H1 (cell line): ENCODE measurements around the gene STKLD1. TPM values are rescaled to one million over a fixed set of nuclear protein-coding genes. Genes with fewer than 3 reads are reported as not detected.

Experiments used
- CTCF ChIA-PET: fragments of 300-600 bp; sonication (Branson Sonifier 250); formaldehyde crosslinking; loops from one replicate; lab custom pipeline; 2021; ENCODE audit not compliant: partially characterized antibody; lab: Charles Lee
- POLR2A ChIA-PET: fragments of 300-600 bp; sonication (Branson Sonifier 250); formaldehyde crosslinking; loops from one replicate; lab custom pipeline; 2021; ENCODE audit warnings: inconsistent platforms; ENCODE audit not compliant: partially characterized antibody; lab: Charles Lee
- DNase-seq, 2 experiments: peaks; one replicate each; pipeline versions ENCODE4 v3.0.0 to v3.0.0-alpha.2; 2010 to 2022; ENCODE audit warnings: low spot score in 2 of 2, low read depth in 1 of 2, mixed read lengths in 1 of 2
- FAIRE-seq: peaks from 2 replicates; lab custom pipeline; 2011; peaks lifted over from hg19 to GRCh38; lab: Jason Lieb, UNC
- H2AFZ ChIP-seq: 2 replicates; pipeline ENCODE4 v1.8.1; 2012; ENCODE audit warnings: low read length, inconsistent platforms
- H2AK5ac ChIP-seq: 2 replicates; pipeline ENCODE4 v1.6.1; 2013; ENCODE audit warnings: low read depth, low read length
- H2BK120ac ChIP-seq: replicated peaks from 2 replicates; pipeline ENCODE3; 2013; ENCODE audit warnings: low read depth, low read length, inconsistent platforms
- H2BK12ac ChIP-seq: 2 replicates; pipeline ENCODE4 v1.6.1; 2013; ENCODE audit warnings: low read depth, low read length
- H2BK15ac ChIP-seq: 2 replicates; pipeline ENCODE4 v1.6.1; 2013; ENCODE audit warnings: low read length
- H2BK20ac ChIP-seq: 2 replicates; pipeline ENCODE4 v1.6.1; 2013; ENCODE audit warnings: low read length
- H2BK5ac ChIP-seq: 2 replicates; pipeline ENCODE4 v1.6.1; 2013; ENCODE audit warnings: low read depth, low read length
- H3K14ac ChIP-seq: 2 replicates; pipeline ENCODE4 v1.6.1; 2013; ENCODE audit warnings: inconsistent platforms; ENCODE audit not compliant: insufficient read length
- H3K18ac ChIP-seq: 2 replicates; pipeline ENCODE4 v1.6.1; 2013; ENCODE audit warnings: low read length; ENCODE audit errors: extremely low read depth
- H3K23ac ChIP-seq: 2 replicates; pipeline ENCODE4 v1.6.1; 2013; ENCODE audit warnings: inconsistent platforms; ENCODE audit not compliant: insufficient read length
- H3K23me2 ChIP-seq: 2 replicates; pipeline ENCODE4 v1.6.1; 2013; ENCODE audit warnings: low read depth, low read length
- H3K27ac ChIP-seq: 2 replicates; pipeline ENCODE4 v1.6.1; 2011; ENCODE audit warnings: low read depth, low read length, inconsistent platforms
- H3K27me3 ChIP-seq, 4 experiments: replicated peaks in 1 of 4; 1 replicate in 1 of 4; 2 replicates in 3 of 4; pipeline versions ENCODE4 v1.6.1 to v1.8.1; 2011 to 2013; ENCODE audit warnings: low read length in 3 of 4, mild to moderate bottlenecking in 3 of 4, inconsistent platforms in 2 of 4, mixed read lengths in 2 of 4, moderate library complexity in 1 of 4; ENCODE audit not compliant: control insufficient read depth in 3 of 4, insufficient read depth in 3 of 4; ENCODE audit errors: extremely low read depth in 1 of 4
- H3K36me3 ChIP-seq, 4 experiments: 2 replicates each; pipeline versions ENCODE4 v1.6.1 to v1.8.1; 2011 to 2013; ENCODE audit warnings: mild to moderate bottlenecking in 4 of 4, low read length in 3 of 4, moderate library complexity in 2 of 4, control low read depth in 1 of 4, inconsistent platforms in 1 of 4; ENCODE audit not compliant: insufficient read depth in 4 of 4, control insufficient read depth in 2 of 4
- H3K4ac ChIP-seq: replicated peaks from 2 replicates; pipeline ENCODE3; 2013; ENCODE audit warnings: low read length, low read depth, mixed read lengths, inconsistent platforms; ENCODE audit not compliant: insufficient read length
- H3K4me1 ChIP-seq, 4 experiments: replicated peaks in 1 of 4; 1 replicate in 1 of 4; 2 replicates in 3 of 4; pipeline versions ENCODE4 v1.6.1 to v1.8.1; 2011 to 2013; ENCODE audit warnings: low read length in 3 of 4, inconsistent platforms in 2 of 4, mixed read lengths in 1 of 4; ENCODE audit not compliant: insufficient read depth in 4 of 4, control insufficient read depth in 3 of 4
- H3K4me2 ChIP-seq, 2 experiments: 2 replicates each; pipeline versions ENCODE4 v1.6.1 to v1.8.1; 2011 to 2013; ENCODE audit warnings: low read depth in 2 of 2, low read length in 2 of 2, control low read depth in 1 of 2, inconsistent platforms in 1 of 2, mild to moderate bottlenecking in 1 of 2; ENCODE audit not compliant: insufficient read depth in 1 of 2
- H3K4me3 ChIP-seq, 4 experiments: fragments of 200-600, 300-600 bp in 1 of 4; sonication (generic), shearing (Covaris generic), sonication (Bioruptor Twin) in 1 of 4; 2 replicates each; pipeline versions ENCODE4 v1.5.1 to v1.8.1; 2011 to 2016; ENCODE audit warnings: low read length in 4 of 4, low read depth in 3 of 4, control low read depth in 2 of 4, inconsistent platforms in 2 of 4, mild to moderate bottlenecking in 2 of 4, mixed read lengths in 1 of 4, moderate library complexity in 1 of 4; ENCODE audit not compliant: insufficient read depth in 2 of 4; ENCODE audit errors: extremely low read depth in 1 of 4
- H3K56ac ChIP-seq: replicated peaks from 2 replicates; pipeline ENCODE3; 2013; ENCODE audit warnings: low read depth, mild to moderate bottlenecking, mixed read lengths, low read length, inconsistent platforms; ENCODE audit not compliant: insufficient read length
- H3K79me1 ChIP-seq: 2 replicates; pipeline ENCODE4 v1.6.1; 2013; ENCODE audit warnings: low read depth, low read length, control low read depth
- H3K79me2 ChIP-seq, 2 experiments: 2 replicates each; pipeline versions ENCODE4 v1.6.1 to v1.8.1; 2012 to 2013; ENCODE audit warnings: low read length in 2 of 2, mild to moderate bottlenecking in 2 of 2, inconsistent platforms in 1 of 2; ENCODE audit not compliant: insufficient read depth in 2 of 2, control insufficient read depth in 1 of 2
- H3K9ac ChIP-seq, 4 experiments: replicated peaks in 1 of 4; 1 replicate in 1 of 4; 2 replicates in 3 of 4; pipeline versions ENCODE4 v1.6.1 to v1.8.1; 2011 to 2013; ENCODE audit warnings: low read depth in 3 of 4, low read length in 3 of 4, control low read depth in 2 of 4, mild to moderate bottlenecking in 2 of 4, moderate library complexity in 2 of 4, inconsistent platforms in 1 of 4; ENCODE audit errors: extremely low read depth in 1 of 4
- H3K9me3 ChIP-seq, 2 experiments: 2 replicates each; pipeline versions ENCODE4 v1.6.1 to v1.8.1; 2012 to 2013; ENCODE audit warnings: mild to moderate bottlenecking in 2 of 2, moderate library complexity in 2 of 2, control low read depth in 1 of 2, inconsistent platforms in 1 of 2, low read depth in 1 of 2, low read length in 1 of 2, mixed read lengths in 1 of 2; ENCODE audit not compliant: insufficient read depth in 2 of 2
- H4K20me1 ChIP-seq, 2 experiments: replicated peaks in 1 of 2; 2 replicates each; pipeline versions ENCODE3 to v1.8.1; 2011 to 2013; ENCODE audit warnings: inconsistent platforms in 2 of 2, low read length in 2 of 2, mild to moderate bottlenecking in 1 of 2; ENCODE audit not compliant: insufficient read depth in 2 of 2, control insufficient read depth in 1 of 2
- H4K5ac ChIP-seq: 2 replicates; pipeline ENCODE4 v1.6.1; 2013; ENCODE audit warnings: low read length, low read depth, mixed read lengths, inconsistent platforms; ENCODE audit not compliant: insufficient read length
- H4K8ac ChIP-seq: 2 replicates; pipeline ENCODE4 v1.8.0; 2013; ENCODE audit warnings: mild to moderate bottlenecking, moderate library complexity, low read length, inconsistent platforms; ENCODE audit not compliant: insufficient read depth; ENCODE audit errors: extremely low read depth
- H4K91ac ChIP-seq: replicated peaks from 2 replicates; pipeline ENCODE3; 2013; ENCODE audit warnings: low read length, mixed read lengths, inconsistent platforms; ENCODE audit not compliant: insufficient read length
- PHF8 ChIP-seq: fragments of 200-600 bp; sonication (generic); conservative IDR thresholded peaks from 2 replicates; pipeline ENCODE4 v1.7.1; 2012; ENCODE audit warnings: low read depth, mild to moderate bottlenecking, inconsistent platforms, low read length, moderate library complexity
- ZNF274 ChIP-seq: IDR thresholded peaks from 2 replicates; pipeline ENCODE4 v1.7.0; 2012; ENCODE audit warnings: low read length, borderline replicate concordance; ENCODE audit errors: extremely low read depth
- WGBS, 2 experiments: shearing (Covaris generic) in 1 of 2; methylation state at CpG; one replicate each; pipeline versions ENCODE4 v1.1.6 to v1.1.7; 2013 to 2015; ENCODE audit warnings: low lambda C conversion rate in 2 of 2, mixed read lengths in 2 of 2, inconsistent platforms in 1 of 2, low coverage in 1 of 2, missing lambda C conversion rate in 1 of 2; ENCODE audit not compliant: insufficient replicate concordance in 2 of 2, insufficient coverage in 1 of 2, insufficient read length in 1 of 2; ENCODE audit errors: extremely low coverage in 1 of 2, missing lambda C conversion rate in 1 of 2; 5-methylcytosine and 5-hydroxymethylcytosine counted together
- polyA plus RNA-seq, 7 experiments: library from polyadenylated mRNA; depleted of rRNA in 3 of 7; stranded (reverse) in 5 of 7; unstranded in 2 of 7; fragments of >200 nt in 5 of 7; fragments of 200-250 nt in 2 of 7; gene quantifications; 1 replicate in 5 of 7; 2 replicates in 1 of 7; 4 replicates in 1 of 7; pipeline versions ENCODE4 v1.2.1 to v1.2.3, GENCODE V29; 2011 to 2013; ENCODE audit warnings: missing spikeins in 2 of 7, mixed read lengths in 2 of 7
- total RNA-seq: library from RNA; stranded (reverse); fragmentation: NEBNext Ultra II Directional; extraction: Animal tissue kit (Norgen Biotek cat#: 25700); gene quantifications from 2 replicates; pipeline ENCODE4 v1.2.1, GENCODE V29; 2021

STKLD1 gene
- total and polyA plus RNA-seq, 2 of the 8 experiments (the other 6 are each of a cell fraction or from before 2014, with no cell fraction given): 0.26 TPM; not detected in 1

DNA sequence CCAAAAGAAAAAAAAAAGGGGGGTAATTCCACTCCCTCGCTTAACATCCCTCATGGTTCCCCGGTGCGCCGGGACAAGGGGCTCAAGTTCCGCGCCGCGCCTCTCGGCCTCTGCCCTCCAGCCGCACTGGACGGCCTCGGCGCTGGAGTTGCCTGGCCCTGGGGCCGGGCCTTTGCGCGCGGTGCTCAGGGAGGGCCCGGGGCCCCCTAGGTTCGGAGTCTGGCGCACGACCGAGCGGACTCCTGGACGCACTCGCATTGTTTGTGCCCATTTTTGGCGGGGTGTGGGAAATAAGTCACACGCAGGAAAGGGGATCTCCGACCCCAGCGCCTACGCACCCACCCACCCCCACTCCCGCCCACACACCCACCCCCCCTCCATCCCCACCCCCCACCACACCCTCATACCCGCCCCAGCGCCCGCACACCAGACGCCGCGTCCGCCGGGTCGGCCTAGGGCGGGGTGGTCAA lies 28.6 kb upstream of the STKLD1 start:
- Histone ChIP-seq H2BK120ac (no peak overlapping the region), H4K91ac (peak overlapping the region; percentile 46), H3K79me2 (peaks cover 9 to 39% of the 10 kb centered on the region in 2 experiments), H3K23me2 (peaks cover 9% of the 10 kb centered on the region; the same call in 1 of the 2 replicates), H3K36me3 (peaks cover 37 to 77% (median 66%) of the 10 kb centered on the region in 4 experiments), H3K14ac (no peak overlapping the region), H2BK5ac (peak overlapping the region; percentile 100; the same call in 1 of the 2 replicates), H3K56ac (no peak overlapping the region), H3K23ac (no peak overlapping the region), H2BK15ac (no peak overlapping the region)
- CTCF ChIA-PET: interaction anchor here (0.9 to 3.3 kb wide), 3 partner anchors 9 to 161 kb away, joined by 3 to 22 read pairs (median 4); partner anchors contain the start of genes SURF1 and SURF2
- whole genome bisulfite sequencing, 2 experiments: 1% methylated on average over 12 of the region's 41 CpGs; no CpG with 5 or more reads in 1 of the 2 experiments
- DNase-seq: peak in 1 of 2 experiments; percentile 65
- POLR2A ChIA-PET: interaction anchor here (0.6 to 16.1 kb wide), 38 partner anchors 3 to 499 kb away, joined by 3 to 461 read pairs (median 4); partner anchors contain the start of genes ADAMTS13, CACFD1, MED22 and REXO4
- TF ChIP-seq ZNF274: no peak
- 0 out of 2 replicates have a peak, but pooled peaks have one; percentile 1 for TF ChIP-seq PHF8
- TF ChIP-seq, all 59 proteins: peak for 1
- Histone ChIP-seq H3K27me3 (no peaks in the 10 kb centered on the region), H4K20me1 (peaks cover 14 to 36% of the 10 kb centered on the region in 2 experiments), H3K18ac (peak overlapping the region; percentile 65), H3K27ac (peak overlapping the region; percentile 41; the same call in 1 of the 2 replicates), H3K9ac (peak overlapping the region; percentile 65 to 99 (median 83)), H4K8ac (peak overlapping the region; percentile 85), H3K4me2 (peak overlapping the region; percentile 79 to 97), H2BK20ac (no peak overlapping the region), H2BK12ac (no peak overlapping the region), H3K4ac (no peak overlapping the region), H3K79me1 (peaks cover 17% of the 10 kb centered on the region), H3K9me3 (no peaks in the 10 kb centered on the region), H2AFZ (no peak overlapping the region), H2AK5ac (no peak overlapping the region), H3K4me3 (peak overlapping the region; percentile 93 to 100 (median 96)), H3K4me1 (peaks cover 0 to 10% (median 7%) of the 10 kb centered on the region in 4 experiments; a peak in 6 of 7 replicates), H4K5ac (peak overlapping the region; percentile 64)
- FAIRE-seq: no peak
